ENCODE results near the gene CD82.

CD82 gene

DNA sequence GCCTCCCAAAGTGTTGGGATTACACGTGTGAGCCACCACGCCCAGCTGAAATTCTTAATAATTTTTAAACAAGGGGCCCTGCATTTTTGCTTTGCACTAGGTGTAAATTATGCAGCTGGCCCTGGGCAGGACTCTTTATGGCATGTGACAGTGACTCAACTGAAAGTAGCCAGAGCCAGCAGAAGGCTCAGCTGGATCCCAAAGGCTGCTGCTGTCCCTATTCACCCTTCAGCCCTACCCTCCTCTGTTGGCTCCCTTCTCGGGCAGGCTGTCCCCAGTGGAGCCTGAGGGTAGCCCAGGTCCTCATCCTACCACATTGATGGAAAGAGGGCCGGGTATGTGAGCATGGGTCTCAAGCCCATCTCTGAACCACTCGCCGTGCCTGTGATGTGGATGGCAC is 45.6 kb downstream of the CD82 start:
- DNase-seq, result no peak
- H3K79me1 ChIP-seq (replicated peaks; ENCODE audit: low read length, poor library complexity, severe bottlenecking), result peaks cover 23% of the 10 kb centered on the region

DNA sequence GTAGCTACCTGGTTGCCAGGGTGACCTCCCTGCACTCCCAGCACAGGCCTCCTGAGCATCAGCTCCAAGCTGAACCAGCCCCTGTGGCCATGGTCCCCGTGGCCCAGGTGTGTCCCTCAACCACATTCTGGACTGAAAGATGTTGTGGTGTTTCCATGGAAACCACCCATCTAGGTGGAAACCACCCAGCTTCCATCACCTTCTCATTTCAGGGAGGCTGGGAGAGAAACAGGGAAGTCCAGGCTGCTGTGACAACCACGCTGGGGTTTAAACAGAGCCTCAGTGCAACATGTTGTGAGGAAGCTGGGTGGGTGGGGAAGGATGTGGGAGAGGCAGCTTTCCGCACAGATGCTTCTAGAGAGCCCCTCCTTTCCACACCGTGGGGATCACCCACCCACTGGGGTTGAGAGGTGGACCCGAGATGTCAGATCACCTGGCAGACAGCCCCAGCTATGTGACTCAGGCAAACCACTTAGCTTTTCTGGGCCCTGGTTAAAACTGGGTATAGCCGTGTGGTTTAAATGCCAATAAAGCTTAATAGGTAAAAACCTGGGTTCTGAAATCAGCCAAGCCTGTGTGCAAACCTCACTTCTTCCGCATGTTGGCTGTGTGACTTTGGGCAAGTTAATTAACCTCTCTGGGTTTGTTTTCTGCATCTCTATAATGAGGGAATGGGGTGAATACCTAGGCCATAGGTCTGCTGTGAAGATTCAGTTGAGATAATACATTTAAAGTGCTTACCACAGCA is 46.4 kb downstream of the CD82 start:
- Histone ChIP-seq H3K14ac (ENCODE audit: low read length in 2 of 2) (no peak overlapping the region), H3K27ac (ENCODE audit: low read length, poor library complexity, severe bottlenecking) (no peak overlapping the region), H3K36me3 (ENCODE audit: control insufficient read depth in 1 of 2, insufficient read depth in 2 of 2, low read depth in 1 of 2, low read length in 2 of 2) (peaks cover 4 to 73% of the 10 kb centered on the region in 2 experiments), H3K9ac (ENCODE audit: low read length) (no peak overlapping the region), H3K4ac (ENCODE audit: low read depth in 1 of 2, low read length in 2 of 2) (no peak overlapping the region), H3K79me1 (replicated peaks; ENCODE audit: low read length, poor library complexity, severe bottlenecking) (peaks cover 23% of the 10 kb centered on the region), H3K18ac (ENCODE audit: low read depth in 1 of 2, low read length in 2 of 2) (no peak overlapping the region), H2BK12ac (ENCODE audit: low read length in 2 of 2) (no peak overlapping the region), H3K4me1 (ENCODE audit: control insufficient read depth, insufficient read depth, low read depth, low read length) (peaks cover 38% of the 10 kb centered on the region), H3K4me3 (ENCODE audit: insufficient read depth in 1 of 2, low read depth in 1 of 2, low read length in 2 of 2) (no peak overlapping the region), H3K27me3 (ENCODE audit: control insufficient read depth in 1 of 2, insufficient read depth in 1 of 2, low read length in 2 of 2) (no peaks in the 10 kb centered on the region), H4K8ac (ENCODE audit: low read length) (no peak overlapping the region), H3K23ac (ENCODE audit: low read length in 2 of 2) (no peak overlapping the region), H2BK15ac (ENCODE audit: low read depth, poor library complexity, severe bottlenecking) (no peak overlapping the region), H2AK5ac (ENCODE audit: low read length, severe bottlenecking) (no peak overlapping the region), H3K9me3 (ENCODE audit: control insufficient read depth, low read length) (no peaks in the 10 kb centered on the region), H2AFZ (ENCODE audit: low read depth, low read length) (no peak overlapping the region), H2BK5ac (ENCODE audit: low read depth, low read length, poor library complexity, severe bottlenecking) (no peak overlapping the region), H3K4me2 (ENCODE audit: low read length, poor library complexity, severe bottlenecking) (no peak overlapping the region), H2BK120ac (ENCODE audit: low read depth, low read length) (no peak overlapping the region), H4K91ac (ENCODE audit: low read length) (no peak overlapping the region)
- no peak for DNase-seq
- WGBS, result 93% methylated on average over 6 of the region's 7 CpGs

More for the DNA sequence above, 45.6 kb downstream of the CD82 start:
- no peak overlapping the region for H3K9ac ChIP-seq (ENCODE audit: low read length)
- WGBS, result 80% methylated on average over 6 of the region's 6 CpGs
- H4K91ac ChIP-seq (ENCODE audit: low read length), result no peak overlapping the region
- no peak overlapping the region for H2BK120ac ChIP-seq (ENCODE audit: low read depth, low read length)
- no peaks in the 10 kb centered on the region for H3K9me3 ChIP-seq (ENCODE audit: control insufficient read depth, low read length)
- no peak overlapping the region for H2BK15ac ChIP-seq (ENCODE audit: low read depth, poor library complexity, severe bottlenecking)
- no peak overlapping the region for H3K4me3 ChIP-seq (ENCODE audit: insufficient read depth in 1 of 2, low read depth in 1 of 2, low read length in 2 of 2)
- peaks cover 38% of the 10 kb centered on the region for H3K4me1 ChIP-seq (ENCODE audit: control insufficient read depth, insufficient read depth, low read depth, low read length)
- no peak overlapping the region for H3K4me2 ChIP-seq (ENCODE audit: low read length, poor library complexity, severe bottlenecking)
- no peak overlapping the region for H3K4ac ChIP-seq (ENCODE audit: low read depth in 1 of 2, low read length in 2 of 2)
- no peak overlapping the region for H3K27ac ChIP-seq (ENCODE audit: low read length, poor library complexity, severe bottlenecking)
- peaks cover 4 to 73% of the 10 kb centered on the region in 2 experiments for H3K36me3 ChIP-seq (ENCODE audit: control insufficient read depth in 1 of 2, insufficient read depth in 2 of 2, low read depth in 1 of 2, low read length in 2 of 2)
- peak overlapping the region in 1 of 2 experiments; percentile 49 for H2BK12ac ChIP-seq (ENCODE audit: low read length in 2 of 2)
- no peak overlapping the region for H3K23ac ChIP-seq (ENCODE audit: low read length in 2 of 2)
- H2AK5ac ChIP-seq (ENCODE audit: low read length, severe bottlenecking), result no peak overlapping the region
- no peak overlapping the region for H2AFZ ChIP-seq (ENCODE audit: low read depth, low read length)
- no peak overlapping the region for H3K14ac ChIP-seq (ENCODE audit: low read length in 2 of 2)
- H4K8ac ChIP-seq (ENCODE audit: low read length), result no peak overlapping the region
- H2BK5ac ChIP-seq (ENCODE audit: low read depth, low read length, poor library complexity, severe bottlenecking), result no peak overlapping the region
- no peaks in the 10 kb centered on the region for H3K27me3 ChIP-seq (ENCODE audit: control insufficient read depth in 1 of 2, insufficient read depth in 1 of 2, low read length in 2 of 2)
- no peak overlapping the region for H3K18ac ChIP-seq (ENCODE audit: low read depth in 1 of 2, low read length in 2 of 2)

DNA sequence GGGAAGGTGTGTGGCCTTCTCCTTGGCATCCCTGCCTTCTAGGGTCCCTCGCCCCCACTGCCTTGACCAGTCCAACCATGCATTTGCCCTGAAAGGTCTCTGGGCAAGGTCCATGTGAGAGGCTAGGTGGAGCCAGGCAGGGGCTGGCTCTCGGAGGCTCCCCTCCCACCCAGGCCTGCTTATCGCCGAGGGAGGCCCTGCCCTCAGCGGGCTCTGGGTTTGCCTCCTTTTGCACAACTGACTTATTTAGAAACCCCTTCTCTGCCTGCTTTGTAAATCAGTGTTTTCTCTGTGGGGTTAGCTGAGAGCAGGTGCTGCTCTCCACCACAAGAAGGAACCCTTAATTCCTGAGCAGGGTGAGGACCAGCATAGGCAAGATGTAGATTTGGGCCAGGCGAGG is 47.7 kb downstream of the CD82 start:
- Histone ChIP-seq H3K23ac (ENCODE audit: low read length in 2 of 2) (no peak overlapping the region), H3K4me1 (ENCODE audit: control insufficient read depth, insufficient read depth, low read depth, low read length) (peaks cover 30% of the 10 kb centered on the region), H4K8ac (ENCODE audit: low read length) (no peak overlapping the region), H3K27ac (ENCODE audit: low read length, poor library complexity, severe bottlenecking) (no peak overlapping the region), H2BK120ac (ENCODE audit: low read depth, low read length) (no peak overlapping the region), H3K36me3 (ENCODE audit: control insufficient read depth in 1 of 2, insufficient read depth in 2 of 2, low read depth in 1 of 2, low read length in 2 of 2) (peaks cover 4 to 80% of the 10 kb centered on the region in 2 experiments), H3K4me2 (ENCODE audit: low read length, poor library complexity, severe bottlenecking) (no peak overlapping the region), H2BK15ac (ENCODE audit: low read depth, poor library complexity, severe bottlenecking) (no peak overlapping the region), H3K14ac (ENCODE audit: low read length in 2 of 2) (no peak overlapping the region), H2BK12ac (ENCODE audit: low read length in 2 of 2) (no peak overlapping the region), H3K79me1 (replicated peaks; ENCODE audit: low read length, poor library complexity, severe bottlenecking) (peaks cover 29% of the 10 kb centered on the region), H3K9me3 (ENCODE audit: control insufficient read depth, low read length) (no peaks in the 10 kb centered on the region), H2AFZ (ENCODE audit: low read depth, low read length) (no peak overlapping the region), H3K4ac (ENCODE audit: low read depth in 1 of 2, low read length in 2 of 2) (no peak overlapping the region), H2BK5ac (ENCODE audit: low read depth, low read length, poor library complexity, severe bottlenecking) (no peak overlapping the region), H2AK5ac (ENCODE audit: low read length, severe bottlenecking) (no peak overlapping the region), H4K91ac (ENCODE audit: low read length) (no peak overlapping the region), H3K27me3 (ENCODE audit: control insufficient read depth in 1 of 2, insufficient read depth in 1 of 2, low read length in 2 of 2) (no peaks in the 10 kb centered on the region), H3K18ac (ENCODE audit: low read depth in 1 of 2, low read length in 2 of 2) (no peak overlapping the region), H3K4me3 (ENCODE audit: insufficient read depth in 1 of 2, low read depth in 1 of 2, low read length in 2 of 2) (no peak overlapping the region), H3K9ac (ENCODE audit: low read length) (no peak overlapping the region)
- WGBS, result 96% methylated on average over 3 of the region's 6 CpGs
- no peak for DNase-seq

DNA sequence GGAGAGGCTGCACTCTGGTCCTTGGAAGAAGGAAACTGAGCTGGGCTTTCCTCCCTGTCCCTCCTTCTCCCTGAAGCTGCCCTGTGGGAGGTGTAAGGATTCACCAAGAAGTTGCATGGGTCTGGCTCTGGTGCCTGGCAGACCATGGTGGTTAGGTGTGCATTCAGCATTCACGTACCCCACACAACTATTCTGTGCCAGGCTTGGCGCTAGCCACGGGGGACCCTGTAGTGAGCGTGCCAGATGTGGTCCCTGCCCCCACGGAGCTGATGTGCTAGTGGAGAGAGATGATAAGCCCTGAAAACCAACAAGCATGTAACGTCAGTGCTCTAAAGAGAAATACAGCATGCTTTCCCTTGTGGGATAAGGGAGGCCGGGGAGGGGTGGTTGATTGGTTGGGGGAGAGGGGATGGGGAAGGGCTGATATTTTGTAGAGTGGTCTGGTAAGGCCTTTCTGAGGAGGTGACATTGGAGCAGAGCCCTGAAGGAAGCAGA is 48.9 kb downstream of the CD82 start:
- 95% methylated on average over 7 of the region's 7 CpGs for WGBS
- H3K18ac ChIP-seq (ENCODE audit: low read depth in 1 of 2, low read length in 2 of 2), result no peak overlapping the region
- no peak overlapping the region for H2BK12ac ChIP-seq (ENCODE audit: low read length in 2 of 2)
- peak overlapping the region in 1 of 2 experiments; percentile 66 for H3K14ac ChIP-seq (ENCODE audit: low read length in 2 of 2)
- no peak overlapping the region for H3K4me2 ChIP-seq (ENCODE audit: low read length, poor library complexity, severe bottlenecking)
- H3K9ac ChIP-seq (ENCODE audit: low read length), result no peak overlapping the region
- H3K23ac ChIP-seq (ENCODE audit: low read length in 2 of 2), result no peak overlapping the region
- H2BK120ac ChIP-seq (ENCODE audit: low read depth, low read length), result no peak overlapping the region
- no peaks in the 10 kb centered on the region for H3K9me3 ChIP-seq (ENCODE audit: control insufficient read depth, low read length)
- no peak overlapping the region for H2AK5ac ChIP-seq (ENCODE audit: low read length, severe bottlenecking)
- H2BK15ac ChIP-seq (ENCODE audit: low read depth, poor library complexity, severe bottlenecking), result no peak overlapping the region
- H3K4ac ChIP-seq (ENCODE audit: low read depth in 1 of 2, low read length in 2 of 2), result no peak overlapping the region
- peaks cover 19% of the 10 kb centered on the region for H3K4me1 ChIP-seq (ENCODE audit: control insufficient read depth, insufficient read depth, low read depth, low read length)
- DNase-seq, result no peak
- no peaks in the 10 kb centered on the region for H3K27me3 ChIP-seq (ENCODE audit: control insufficient read depth in 1 of 2, insufficient read depth in 1 of 2, low read length in 2 of 2)
- no peak overlapping the region for H2BK5ac ChIP-seq (ENCODE audit: low read depth, low read length, poor library complexity, severe bottlenecking)
- no peak overlapping the region for H2AFZ ChIP-seq (ENCODE audit: low read depth, low read length)
- peaks cover 28% of the 10 kb centered on the region for H3K79me1 ChIP-seq (replicated peaks; ENCODE audit: low read length, poor library complexity, severe bottlenecking)
- H4K8ac ChIP-seq (ENCODE audit: low read length), result no peak overlapping the region
- H3K27ac ChIP-seq (ENCODE audit: low read length, poor library complexity, severe bottlenecking), result no peak overlapping the region
- peak overlapping the region in 1 of 2 experiments; percentile 18 for H3K4me3 ChIP-seq (ENCODE audit: insufficient read depth in 1 of 2, low read depth in 1 of 2, low read length in 2 of 2)
- H4K91ac ChIP-seq (ENCODE audit: low read length), result no peak overlapping the region
- peaks cover 4 to 82% of the 10 kb centered on the region in 2 experiments for H3K36me3 ChIP-seq (ENCODE audit: control insufficient read depth in 1 of 2, insufficient read depth in 2 of 2, low read depth in 1 of 2, low read length in 2 of 2)
